GM12873 (cell line): ENCODE results near the gene ALKBH5.
A peak's percentile ranks its signal among the peaks of the same experiment; 100 is the strongest.

ENCODE experiments used
- CTCF ChIP-seq: IDR thresholded peaks from 2 replicates; pipeline ENCODE4 v1.5.1; 2012; ENCODE audit warnings: low read depth, mild to moderate bottlenecking, moderate library complexity, low read length, control low read depth; ENCODE audit not compliant: insufficient read depth; ENCODE audit errors: missing control alignments

Gene ALKBH5

GRCh38 chr17:18179804-18180203 is 3.8 kb upstream of the ALKBH5 start:
- TF ChIP-seq CTCF, result no peak

GRCh38 chr17:18181358-18181757 is 2.3 kb upstream of the ALKBH5 start:
- TF ChIP-seq CTCF, result no peak

- no peak for TF ChIP-seq CTCF
Observed at GRCh38 chr17:18182110-18182977, 1.3 kb upstream of the ALKBH5 start.

GRCh38 chr17:18182978-18183333 is 672 bp upstream of the ALKBH5 start:
- no peak for TF ChIP-seq CTCF

GRCh38 chr17:18184143-18185031 is 759 bp downstream of the ALKBH5 start:
- TF ChIP-seq CTCF, result peak; percentile 11

- no peak for TF ChIP-seq CTCF
Observed at GRCh38 chr17:18185391-18185790, 1.8 kb downstream of the ALKBH5 start.

- TF ChIP-seq CTCF, result no peak
Observed at GRCh38 chr17:18185832-18186626, 2.4 kb downstream of the ALKBH5 start.
